ENCODE results near the gene SH3BP5.
A peak's percentile ranks its signal among the peaks of the same experiment; 100 is the strongest.

The SH3BP5 gene

GRCh38 chr3:15339001-15339400 is 6.6 kb upstream of the SH3BP5 start:
- Histone ChIP-seq H3K27me3 (replicated peaks; ENCODE audit: control insufficient read depth, insufficient read depth, low read length) (no peaks in the 10 kb centered on the region), H3K36me3 (ENCODE audit: control insufficient read depth, insufficient read depth, low read length) (no peaks in the 10 kb centered on the region), H3K4me3 (replicated peaks; ENCODE audit: low read depth, low read length) (no peak overlapping the region)
- no peak for TF ChIP-seq CTCF (IDR thresholded peaks at IDR 0.05; ENCODE audit: insufficient read depth, low read length, poor library complexity, severe bottlenecking)
- DNase-seq (ENCODE audit: extremely low read depth, insufficient read length) = no peak

- TF ChIP-seq CTCF (IDR thresholded peaks at IDR 0.05; ENCODE audit: insufficient read depth, low read length, poor library complexity, severe bottlenecking) = no peak
- Histone ChIP-seq H3K4me3 (replicated peaks; ENCODE audit: low read depth, low read length) (no peak overlapping the region), H3K27me3 (replicated peaks; ENCODE audit: control insufficient read depth, insufficient read depth, low read length) (no peaks in the 10 kb centered on the region), H3K36me3 (ENCODE audit: control insufficient read depth, insufficient read depth, low read length) (no peaks in the 10 kb centered on the region)
- no peak for DNase-seq (ENCODE audit: extremely low read depth, insufficient read length)
These were observed 5.6 kb upstream of the SH3BP5 start for GRCh38 chr3:15337963-15338362.

- H3K4me3 ChIP-seq (replicated peaks; ENCODE audit: low read depth, low read length) = no peak overlapping the region
- no peaks in the 10 kb centered on the region for H3K27me3 ChIP-seq (replicated peaks; ENCODE audit: control insufficient read depth, insufficient read depth, low read length)
- TF ChIP-seq CTCF (IDR thresholded peaks at IDR 0.05; ENCODE audit: insufficient read depth, low read length, poor library complexity, severe bottlenecking) = no peak
- DNase-seq (ENCODE audit: extremely low read depth, insufficient read length) = no peak
- H3K36me3 ChIP-seq (ENCODE audit: control insufficient read depth, insufficient read depth, low read length) = no peaks in the 10 kb centered on the region
These were observed 3.7 kb upstream of the SH3BP5 start for GRCh38 chr3:15336057-15336456.

- TF ChIP-seq CTCF (IDR thresholded peaks at IDR 0.05; ENCODE audit: insufficient read depth, low read length, poor library complexity, severe bottlenecking) = no peak
- H3K27me3 ChIP-seq (replicated peaks; ENCODE audit: control insufficient read depth, insufficient read depth, low read length) = no peaks in the 10 kb centered on the region
- H3K4me3 ChIP-seq (replicated peaks; ENCODE audit: low read depth, low read length) = no peak overlapping the region
- H3K36me3 ChIP-seq (ENCODE audit: control insufficient read depth, insufficient read depth, low read length) = no peaks in the 10 kb centered on the region; the same call in 1 of the 2 replicates
- no peak for DNase-seq (ENCODE audit: extremely low read depth, insufficient read length)
These were observed 1.5 kb upstream of the SH3BP5 start for GRCh38 chr3:15333956-15334263.

- Histone ChIP-seq H3K36me3 (ENCODE audit: control insufficient read depth, insufficient read depth, low read length) (no peaks in the 10 kb centered on the region; the same call in 1 of the 2 replicates), H3K4me3 (replicated peaks; ENCODE audit: low read depth, low read length) (peak overlapping the region; percentile 71), H3K27me3 (replicated peaks; ENCODE audit: control insufficient read depth, insufficient read depth, low read length) (no peaks in the 10 kb centered on the region)
- no peak for DNase-seq (ENCODE audit: extremely low read depth, insufficient read length)
- TF ChIP-seq CTCF (IDR thresholded peaks at IDR 0.05; ENCODE audit: insufficient read depth, low read length, poor library complexity, severe bottlenecking) = no peak
These were observed 941 bp upstream of the SH3BP5 start for GRCh38 chr3:15333099-15333955.

All from GM06990 (cell line).